NT2/D1 (cell line): Measurements from ENCODE around the gene GPR89B.
"Not testable (repeated sequence)": the region's sequence is repeated elsewhere in the genome, so short reads cannot be mapped to it uniquely, and the experiment has no call there.

Source experiments
- DNase-seq: peaks from one replicate; pipeline ENCODE4 v3.0.0-alpha.2; 2011; ENCODE audit warnings: low read depth, low spot score
- H3K27me3 ChIP-seq: 2 replicates; pipeline ENCODE4 v1.6.0; 2011; ENCODE audit warnings: mild to moderate bottlenecking; ENCODE audit not compliant: insufficient read length, insufficient read depth
- H3K36me3 ChIP-seq: 2 replicates; pipeline ENCODE4 v1.6.1; 2011; ENCODE audit warnings: mild to moderate bottlenecking, low read length, mixed read lengths; ENCODE audit not compliant: insufficient read depth, insufficient read length
- H3K4me1 ChIP-seq: 2 replicates; pipeline ENCODE4 v1.5.1; 2011; ENCODE audit not compliant: insufficient read depth, insufficient read length
- H3K4me3 ChIP-seq: 2 replicates; pipeline ENCODE4 v1.5.1; 2011; ENCODE audit warnings: low read depth; ENCODE audit not compliant: insufficient read length
- H3K9ac ChIP-seq: 2 replicates; pipeline ENCODE4 v1.6.0; 2011; ENCODE audit warnings: low read depth; ENCODE audit not compliant: insufficient read length
- H3K9me3 ChIP-seq: 2 replicates; pipeline ENCODE4 v1.5.1; 2011; ENCODE audit warnings: mild to moderate bottlenecking, low read length; ENCODE audit not compliant: insufficient read depth
- SUZ12 ChIP-seq: IDR thresholded peaks from 2 replicates; pipeline ENCODE4 v1.6.1; 2011; ENCODE audit not compliant: insufficient read length, insufficient read depth; ENCODE audit errors: extremely low read depth
- YY1 ChIP-seq: IDR thresholded peaks from 2 replicates; pipeline ENCODE4 v1.6.1; 2011; ENCODE audit not compliant: insufficient read length, insufficient read depth
- ZNF274 ChIP-seq: IDR thresholded peaks from 2 replicates; pipeline ENCODE4 v1.6.1; 2011; ENCODE audit warnings: mild to moderate bottlenecking, low read depth, low read length

GPR89B gene

GRCh38 chr1:147928236-147929132, at the start of gene GPR89B:
Gene GPR89B (plus strand): TSS chr1:147928420. CDS start chr1:147928537, 117 bp downstream.
- peak within 1 kb of the TSS; percentile 69 for H3K4me3 ChIP-seq
- H3K27me3 ChIP-seq, H3K4me1 ChIP-seq, H3K36me3 ChIP-seq, H3K9me3 ChIP-seq: not testable (repeated sequence)
- H3K9ac ChIP-seq: peak within 1 kb of the TSS; percentile 80
- DNase-seq: peak; percentile 91

DNA sequence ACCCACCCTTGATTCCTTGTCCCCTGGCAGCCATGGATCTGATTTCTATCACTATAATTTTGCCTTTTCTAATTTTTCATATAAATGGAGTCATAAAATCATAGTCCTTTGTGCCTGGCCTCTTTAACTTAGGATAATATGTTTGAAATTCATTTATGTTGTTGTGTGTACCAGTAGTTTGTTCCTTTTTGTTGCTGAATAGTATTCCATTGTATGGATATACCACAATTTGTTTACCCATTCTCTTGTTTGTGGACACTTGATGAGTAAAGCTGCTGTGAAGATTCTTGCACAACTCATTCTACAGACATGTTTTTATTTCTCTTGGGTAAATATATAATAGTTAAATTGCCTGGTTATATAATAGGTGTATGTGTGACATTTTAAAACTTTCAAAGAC, 48.3 kb upstream of the GPR89B start:
- TF ChIP-seq YY1 (no peak), SUZ12 (no peak)
- peaks cover 4% of the 10 kb centered on the region for H3K4me1 ChIP-seq
- no peak overlapping the region for H3K9ac ChIP-seq
- no peaks in the 10 kb centered on the region for H3K27me3 ChIP-seq
- H3K4me3 ChIP-seq: no peak overlapping the region
- no peaks in the 10 kb centered on the region for H3K36me3 ChIP-seq
- no peak for DNase-seq
- peaks cover 13% of the 10 kb centered on the region for H3K9me3 ChIP-seq

DNA sequence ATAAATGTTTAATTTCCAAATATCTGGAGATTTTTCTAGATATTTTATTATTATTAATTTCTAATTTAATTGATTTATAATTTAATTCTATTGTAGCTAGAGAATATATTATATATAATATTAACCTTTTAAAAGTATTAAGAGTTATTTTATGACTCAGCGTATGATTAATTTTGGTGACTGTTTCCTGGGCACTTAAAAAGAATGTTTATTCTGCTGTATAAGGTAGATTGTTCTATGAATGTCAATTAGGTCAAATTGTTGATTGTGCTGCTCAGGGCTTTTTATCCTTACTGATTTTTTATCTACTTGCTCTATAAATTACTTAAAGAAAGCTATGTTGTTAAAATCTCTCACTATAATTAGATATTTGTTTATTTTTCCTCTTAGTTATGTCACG, 45.7 kb upstream of the GPR89B start:
- DNase-seq: no peak
- no peak overlapping the region for H3K4me3 ChIP-seq
- peaks cover 13% of the 10 kb centered on the region for H3K9me3 ChIP-seq
- no peaks in the 10 kb centered on the region for H3K27me3 ChIP-seq
- no peaks in the 10 kb centered on the region for H3K36me3 ChIP-seq
- no peak overlapping the region for H3K9ac ChIP-seq
- no peak for TF ChIP-seq ZNF274
- TF ChIP-seq SUZ12: no peak
- no peak for TF ChIP-seq YY1
- H3K4me1 ChIP-seq: peaks cover 2% of the 10 kb centered on the region

DNA sequence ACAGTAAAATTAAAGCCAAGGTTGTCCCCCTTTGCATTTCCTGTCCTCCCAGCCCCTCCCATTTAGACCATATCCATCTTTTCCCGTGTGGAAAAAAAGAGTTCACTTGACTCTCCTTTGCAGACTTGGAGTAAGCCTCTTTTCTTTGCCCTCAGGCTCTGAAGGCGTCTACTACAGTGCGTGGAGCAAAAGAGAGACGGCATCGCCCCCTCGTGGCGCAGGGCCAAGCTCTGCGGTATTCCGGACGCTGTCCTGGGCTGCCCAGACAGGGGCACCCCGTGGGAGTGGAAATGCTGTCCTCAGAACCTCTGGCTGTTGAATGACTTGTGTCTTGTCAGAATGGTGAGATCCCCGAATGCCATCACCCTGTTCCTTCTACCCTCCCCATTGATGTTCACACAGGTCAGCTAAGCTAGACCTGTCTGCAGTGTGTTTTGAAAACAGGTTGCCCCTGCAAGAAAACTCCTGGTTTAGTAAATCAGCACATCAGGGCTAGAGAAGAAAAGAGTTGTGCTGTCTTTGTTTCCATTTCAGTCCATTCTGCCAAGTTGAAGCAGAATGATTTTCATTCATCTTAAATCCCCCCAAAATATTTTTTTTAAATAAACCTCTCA, 37.9 kb upstream of the GPR89B start:
- DNase-seq: peak; percentile 89

GRCh38 chr1:147891088-147891487, 37.1 kb upstream of the GPR89B start:
- H3K27me3 ChIP-seq: no peaks in the 10 kb centered on the region
- H3K4me3 ChIP-seq: no peak overlapping the region
- H3K36me3 ChIP-seq: no peaks in the 10 kb centered on the region
- H3K9me3 ChIP-seq: no peaks in the 10 kb centered on the region
- no peak for DNase-seq
- H3K9ac ChIP-seq: peak overlapping the region; percentile 5
- TF ChIP-seq SUZ12 (no peak), ZNF274 (no peak), YY1 (no peak)
- H3K4me1 ChIP-seq: peaks cover 4% of the 10 kb centered on the region

More for the DNA sequence above, 37.9 kb upstream of the GPR89B start:
- TF ChIP-seq SUZ12 (no peak), YY1 (no peak), ZNF274 (no peak)
- Histone ChIP-seq H3K9ac (no peak overlapping the region), H3K4me3 (no peak overlapping the region), H3K36me3 (no peaks in the 10 kb centered on the region), H3K27me3 (no peaks in the 10 kb centered on the region), H3K9me3 (no peaks in the 10 kb centered on the region), H3K4me1 (peaks cover 4% of the 10 kb centered on the region)

- peaks cover 9% of the 10 kb centered on the region for H3K4me1 ChIP-seq
- no peaks in the 10 kb centered on the region for H3K36me3 ChIP-seq
- no peaks in the 10 kb centered on the region for H3K9me3 ChIP-seq
- no peak overlapping the region for H3K4me3 ChIP-seq
- H3K27me3 ChIP-seq: no peaks in the 10 kb centered on the region
- H3K9ac ChIP-seq: no peak overlapping the region
- DNase-seq: no peak
- TF ChIP-seq ZNF274 (no peak), SUZ12 (no peak), YY1 (no peak)
Observed at GRCh38 chr1:147892216-147892615, 36.0 kb upstream of the GPR89B start.

- H3K4me3 ChIP-seq: no peak overlapping the region
- DNase-seq: peak; percentile 51
- H3K9me3 ChIP-seq: no peaks in the 10 kb centered on the region
- no peaks in the 10 kb centered on the region for H3K27me3 ChIP-seq
- peaks cover 11% of the 10 kb centered on the region for H3K4me1 ChIP-seq
- no peak overlapping the region for H3K9ac ChIP-seq
- H3K36me3 ChIP-seq: no peaks in the 10 kb centered on the region
- TF ChIP-seq YY1 (no peak), SUZ12 (no peak), ZNF274 (no peak)
Observed at GRCh38 chr1:147892731-147893214, 35.4 kb upstream of the GPR89B start.
